Loucy (cell line): ENCODE results near the gene PARK7.

Source experiments
- H2AFZ ChIP-seq: fragments of 200-600 bp; sonication (generic); 2 replicates; pipeline ENCODE4 v1.6.0; 2016; ENCODE audit warnings: antibody characterized with exemption, mild to moderate bottlenecking, low read length, moderate library complexity
- H3F3A ChIP-seq: fragments of 200-600 bp; 2 replicates; pipeline ENCODE4 v1.6.0; 2016; ENCODE audit warnings: antibody characterized with exemption, low read depth, mild to moderate bottlenecking
- H3K27me3 ChIP-seq: fragments of 200-600 bp; sonication (generic); 2 replicates; pipeline ENCODE4 v1.6.1; 2014; ENCODE audit warnings: low read length, mild to moderate bottlenecking; ENCODE audit not compliant: insufficient read depth, poor library complexity, severe bottlenecking
- H3K36me3 ChIP-seq: fragments of 200-600 bp; sonication (generic); 2 replicates; pipeline ENCODE4 v1.6.1; 2016; ENCODE audit warnings: low read length; ENCODE audit not compliant: insufficient read depth
- H3K4me1 ChIP-seq: fragments of 200-600 bp; sonication (generic); 2 replicates; pipeline ENCODE4 v1.5.1; 2014; ENCODE audit warnings: low read length, mild to moderate bottlenecking; ENCODE audit not compliant: insufficient read depth, poor library complexity, severe bottlenecking
- H3K4me2 ChIP-seq: fragments of 200-600 bp; sonication (generic); 2 replicates; pipeline ENCODE4 v1.6.0; 2014; ENCODE audit warnings: antibody characterized with exemption, low read length, low read depth, mild to moderate bottlenecking; ENCODE audit not compliant: poor library complexity, severe bottlenecking
- H3K4me3 ChIP-seq: fragments of 200-600 bp; sonication (generic); 2 replicates; pipeline ENCODE4 v1.5.1; 2014; ENCODE audit warnings: low read length, mild to moderate bottlenecking, mixed read lengths; ENCODE audit not compliant: poor library complexity, severe bottlenecking
- H3K79me2 ChIP-seq: fragments of 200-600 bp; sonication (generic); 2 replicates; pipeline ENCODE4 v1.6.1; 2014; ENCODE audit warnings: low read length; ENCODE audit not compliant: insufficient read depth
- H3K9ac ChIP-seq: fragments of 200-600 bp; sonication (generic); 2 replicates; pipeline ENCODE4 v1.6.0; 2014; ENCODE audit warnings: mild to moderate bottlenecking, low read depth, low read length, moderate library complexity; ENCODE audit not compliant: poor library complexity, severe bottlenecking
- H3K9me2 ChIP-seq: fragments of 200-600 bp; sonication (generic); replicated peaks from 2 replicates; pipeline ENCODE4 v1.6.1; 2016; ENCODE audit warnings: low read depth, low read length, mixed read lengths
- H3K9me3 ChIP-seq: fragments of 200-600 bp; sonication (generic); 2 replicates; pipeline ENCODE4 v1.6.1; 2014; ENCODE audit warnings: mild to moderate bottlenecking, antibody characterized with exemption, low read length, low read depth; ENCODE audit not compliant: insufficient read depth
- H4K20me1 ChIP-seq: fragments of 200-600 bp; sonication (generic); 2 replicates; pipeline ENCODE4 v1.6.0; 2014; ENCODE audit warnings: antibody characterized with exemption, low read length, mild to moderate bottlenecking; ENCODE audit not compliant: insufficient read depth, poor library complexity, severe bottlenecking
- CTCF ChIP-seq: fragments of 200-600 bp; sonication (generic); conservative IDR thresholded peaks from 2 replicates; pipeline ENCODE4 v1.5.1; 2014; ENCODE audit warnings: mild to moderate bottlenecking, antibody characterized with exemption, low read length
- EZH2phosphoT487 ChIP-seq: fragments of 200-600 bp; IDR thresholded peaks from 2 replicates; pipeline ENCODE4 v1.6.1; 2018; ENCODE audit warnings: antibody characterized with exemption, mild to moderate bottlenecking, moderate library complexity, borderline replicate concordance

The PARK7 gene

GRCh38 chr1:7971024-7971423, 9.5 kb downstream of the PARK7 start:
- TF ChIP-seq EZH2phosphoT487 (no peak), CTCF (no peak)
- no peak overlapping the region for H3K9ac ChIP-seq
- H3K4me2 ChIP-seq = no peak overlapping the region
- H3F3A ChIP-seq = no peaks in the 10 kb centered on the region
- no peaks in the 10 kb centered on the region for H3K9me3 ChIP-seq
- no peaks in the 10 kb centered on the region for H3K9me2 ChIP-seq
- H3K4me3 ChIP-seq = no peak overlapping the region
- peaks cover 32% of the 10 kb centered on the region for H3K79me2 ChIP-seq
- H3K36me3 ChIP-seq = peaks cover 52% of the 10 kb centered on the region
- peaks cover 9% of the 10 kb centered on the region for H3K4me1 ChIP-seq
- peaks cover 13% of the 10 kb centered on the region for H4K20me1 ChIP-seq
- no peak overlapping the region for H2AFZ ChIP-seq
- no peaks in the 10 kb centered on the region for H3K27me3 ChIP-seq

- no peaks in the 10 kb centered on the region for H3F3A ChIP-seq
- no peaks in the 10 kb centered on the region for H3K27me3 ChIP-seq
- TF ChIP-seq EZH2phosphoT487 (no peak), CTCF (no peak)
- H3K9me2 ChIP-seq = no peaks in the 10 kb centered on the region
- no peak overlapping the region for H2AFZ ChIP-seq
- no peak overlapping the region for H3K4me2 ChIP-seq
- no peak overlapping the region for H3K9ac ChIP-seq
- H3K79me2 ChIP-seq = peaks cover 19% of the 10 kb centered on the region
- peaks cover 14% of the 10 kb centered on the region for H4K20me1 ChIP-seq
- H3K36me3 ChIP-seq = peaks cover 56% of the 10 kb centered on the region
- H3K4me1 ChIP-seq = peaks cover 4% of the 10 kb centered on the region
- H3K4me3 ChIP-seq = no peak overlapping the region
- H3K9me3 ChIP-seq = no peaks in the 10 kb centered on the region
Observed at GRCh38 chr1:7972285-7972684, 10.8 kb downstream of the PARK7 start.

GRCh38 chr1:7973086-7973485, 11.6 kb downstream of the PARK7 start:
- no peaks in the 10 kb centered on the region for H3K9me3 ChIP-seq
- no peaks in the 10 kb centered on the region for H3K27me3 ChIP-seq
- TF ChIP-seq CTCF (no peak), EZH2phosphoT487 (no peak)
- H3K9ac ChIP-seq = no peak overlapping the region
- H3K36me3 ChIP-seq = peaks cover 60% of the 10 kb centered on the region
- no peaks in the 10 kb centered on the region for H3K9me2 ChIP-seq
- H3K4me2 ChIP-seq = no peak overlapping the region
- no peaks in the 10 kb centered on the region for H3F3A ChIP-seq
- H3K4me3 ChIP-seq = no peak overlapping the region
- H3K79me2 ChIP-seq = peaks cover 12% of the 10 kb centered on the region; the same call in 1 of the 2 replicates
- H3K4me1 ChIP-seq = no peaks in the 10 kb centered on the region
- H4K20me1 ChIP-seq = peaks cover 14% of the 10 kb centered on the region
- H2AFZ ChIP-seq = no peak overlapping the region
